NCI-H2171 (cell line): Measurements from ENCODE around the gene ERBB4.
"Not testable (repeated sequence)": the region's sequence is repeated elsewhere in the genome, so short reads cannot be mapped to it uniquely, and the experiment has no call there.

ENCODE experiments used
- DNase-seq: peaks from one replicate; lab custom pipeline; 2025; lab: John Stamatoyannopoulos, UW

The ERBB4 gene

DNA sequence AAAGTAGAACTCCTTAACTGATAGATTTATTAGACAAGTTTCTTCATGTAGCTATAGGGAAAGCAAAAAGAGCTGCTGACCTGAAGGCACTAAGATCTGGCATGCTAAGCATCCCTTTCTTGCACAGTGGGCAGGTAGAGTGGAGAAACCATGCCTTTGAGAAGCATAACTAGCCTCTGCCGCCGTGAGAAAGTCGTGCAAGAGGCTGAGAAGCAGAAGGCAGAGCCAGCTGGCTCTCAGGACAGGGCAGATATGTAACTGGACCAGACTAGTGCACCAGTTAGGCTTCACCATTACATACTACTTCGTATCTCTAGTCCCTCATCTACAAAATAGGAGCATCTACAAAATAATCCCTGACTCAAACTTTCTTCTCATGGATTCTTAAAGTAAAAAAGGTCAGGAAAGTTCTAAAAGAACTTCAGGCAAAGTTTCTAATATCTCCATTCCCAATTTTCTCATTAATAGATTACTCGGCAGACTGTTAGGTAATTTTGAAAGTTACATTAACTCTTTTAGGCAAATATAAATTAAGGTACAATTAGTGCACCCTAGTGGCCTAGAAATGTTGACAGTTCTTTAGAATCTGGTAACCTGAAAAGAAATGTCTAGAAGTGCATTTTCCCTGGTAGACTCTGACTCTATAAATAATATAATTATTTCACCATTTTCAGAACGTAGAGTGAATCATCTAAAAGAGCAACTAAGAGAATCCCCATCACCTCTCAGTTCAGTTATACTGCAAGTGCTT lies 10.3 kb downstream of the ERBB4 start:
- DNase-seq = no peak

DNA sequence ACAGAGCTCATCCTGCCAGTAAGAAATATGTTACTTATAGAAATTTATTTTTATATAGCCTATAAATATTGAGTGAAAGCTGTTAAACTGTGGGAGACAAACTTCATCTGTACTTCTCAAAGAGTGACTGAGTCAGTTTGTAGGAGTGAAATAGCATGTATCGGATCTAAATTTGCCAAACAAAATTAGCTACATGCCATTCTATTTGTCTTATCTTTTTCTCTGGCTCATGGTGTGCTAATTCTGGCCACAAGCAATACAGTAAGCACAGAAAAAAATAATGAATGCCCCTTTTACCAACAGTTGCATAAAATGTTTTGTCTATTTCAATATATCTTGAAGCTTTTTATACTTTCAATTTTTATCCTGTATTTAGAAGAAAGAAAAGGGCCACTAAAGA lies 12.5 kb downstream of the ERBB4 start:
- DNase-seq = no peak

DNA sequence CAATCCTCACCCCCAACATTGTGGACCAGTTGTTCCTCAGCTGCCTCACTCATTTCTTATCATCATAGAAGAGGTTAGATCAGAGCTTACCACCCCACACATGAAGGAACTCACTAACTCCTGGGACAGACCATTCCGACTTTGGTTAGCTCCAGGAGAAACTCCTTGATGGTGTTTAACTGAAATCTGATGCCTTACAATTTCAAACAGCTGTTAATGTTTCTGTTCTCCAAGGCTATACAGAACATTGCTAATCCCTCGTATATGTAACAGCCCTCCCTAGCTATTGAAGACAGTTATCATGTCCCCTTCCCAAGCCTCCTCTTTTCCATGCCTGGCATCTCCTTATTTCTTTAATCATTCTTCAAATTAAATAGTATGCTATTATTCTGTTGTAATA lies 14.8 kb downstream of the ERBB4 start:
- no peak for DNase-seq

- DNase-seq = no peak
These were observed 18.3 kb downstream of the ERBB4 start for GRCh38 chr2:212520340-212520739.

- no peak for DNase-seq
These were observed 20.9 kb downstream of the ERBB4 start for GRCh38 chr2:212517693-212518092.

- DNase-seq = no peak
These were observed 33.0 kb downstream of the ERBB4 start for GRCh38 chr2:212505586-212505985.

- DNase-seq = no peak
These were observed 43.6 kb downstream of the ERBB4 start for GRCh38 chr2:212495046-212495445.

DNA sequence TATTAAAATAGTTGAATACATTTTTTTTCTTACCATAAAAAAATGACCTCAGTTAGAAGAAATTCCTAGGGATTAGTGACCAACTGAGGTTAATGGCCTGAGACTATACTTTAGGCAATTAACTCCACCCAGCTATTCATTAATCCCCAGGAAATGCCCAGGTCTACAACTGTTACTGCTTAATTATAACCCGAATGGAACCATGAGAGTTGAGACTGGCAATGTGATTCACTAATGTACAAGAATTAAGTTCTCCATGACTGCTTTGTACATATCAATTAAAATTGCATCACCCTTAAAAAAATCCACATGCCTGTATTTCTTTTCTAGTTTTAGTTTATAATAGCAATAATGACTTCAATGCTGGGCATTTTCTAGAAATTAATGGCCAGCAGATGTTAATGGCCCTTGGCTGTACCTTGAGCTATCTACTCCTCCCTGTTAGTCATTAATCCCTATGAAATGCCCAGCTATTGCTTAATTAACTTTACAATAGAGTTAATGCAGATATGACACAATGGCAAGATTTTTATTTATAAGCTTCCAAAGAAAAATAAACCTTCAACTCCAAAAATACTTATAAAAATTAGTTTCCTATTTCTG lies 44.1 kb downstream of the ERBB4 start:
- DNase-seq = no peak

GRCh38 chr2:212489719-212490346 lies 48.8 kb downstream of the ERBB4 start:
- DNase-seq = no peak

- no peak for DNase-seq
These were observed 50.0 kb downstream of the ERBB4 start for GRCh38 chr2:212488611-212489010.

GRCh38 chr2:212484563-212485080 lies 54.0 kb downstream of the ERBB4 start:
- DNase-seq = no peak

GRCh38 chr2:212480447-212480846 lies 58.2 kb downstream of the ERBB4 start:
- DNase-seq = peak; percentile 29

- DNase-seq = peak; percentile 58
These were observed 61.0 kb downstream of the ERBB4 start for GRCh38 chr2:212477571-212477970.

DNA sequence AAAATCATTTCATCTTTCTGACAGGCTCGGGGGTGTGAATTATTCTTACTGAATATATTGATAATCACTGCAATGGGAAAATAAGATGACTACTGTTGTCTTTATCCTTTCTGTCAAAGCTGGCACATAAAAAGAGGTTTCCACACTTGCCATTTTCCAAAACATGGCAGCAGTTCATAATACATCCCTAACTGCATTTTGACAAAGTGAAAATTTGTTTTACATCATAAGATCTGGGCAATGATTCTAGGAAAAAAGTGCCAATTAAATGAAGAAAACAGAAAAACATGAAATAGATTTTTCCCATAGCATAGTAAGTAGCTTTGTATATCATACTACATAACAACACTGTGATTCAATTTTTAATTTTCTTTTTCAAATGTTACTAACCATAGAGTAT lies 65.4 kb downstream of the ERBB4 start:
- no peak for DNase-seq

- not testable (repeated sequence) for DNase-seq
These were observed 71.1 kb downstream of the ERBB4 start for GRCh38 chr2:212467551-212467950.

GRCh38 chr2:212465456-212465855 lies 73.1 kb downstream of the ERBB4 start:
- DNase-seq = no peak

GRCh38 chr2:212461708-212462107 lies 76.9 kb downstream of the ERBB4 start:
- not testable (repeated sequence) for DNase-seq

DNA sequence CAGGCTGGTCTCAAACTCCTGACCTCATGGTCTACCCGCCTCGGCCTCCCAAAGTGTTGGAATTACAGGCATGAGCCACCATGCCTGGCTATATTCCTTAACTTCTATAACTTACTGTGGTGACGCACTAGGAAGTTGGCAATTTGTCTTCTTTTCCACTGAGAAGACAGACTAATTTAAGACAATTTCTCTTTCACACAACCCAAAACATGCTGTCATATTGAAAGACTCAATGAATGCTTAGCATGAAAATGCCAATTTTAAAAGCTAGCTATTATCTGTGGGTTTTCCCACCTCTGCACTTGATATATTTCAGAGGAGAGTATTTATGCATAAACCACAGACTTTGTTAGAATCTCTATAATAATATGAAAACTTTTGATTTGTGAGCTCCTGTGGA lies 84.5 kb downstream of the ERBB4 start:
- DNase-seq = no peak

DNA sequence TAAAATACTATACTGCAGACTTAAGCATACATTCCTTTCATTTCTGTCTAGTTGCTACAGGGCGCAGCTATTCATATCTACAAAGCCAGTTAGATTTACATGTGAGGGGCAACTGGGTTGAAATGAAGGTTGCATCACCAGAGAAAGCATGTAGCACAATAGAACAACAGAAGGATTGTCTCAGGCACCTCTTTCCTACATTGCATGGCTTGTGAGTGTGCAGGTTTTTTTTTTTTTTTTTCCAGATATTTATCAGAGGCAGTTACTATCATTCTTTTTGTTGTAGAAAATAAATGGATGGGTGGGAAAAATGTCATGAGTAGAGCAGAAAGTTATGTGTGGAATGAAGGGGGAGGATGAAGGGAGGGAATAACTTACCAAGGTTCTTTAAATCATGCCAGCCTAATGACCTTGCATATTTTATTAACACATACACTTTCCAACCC lies 86.8 kb downstream of the ERBB4 start:
- no peak for DNase-seq

DNA sequence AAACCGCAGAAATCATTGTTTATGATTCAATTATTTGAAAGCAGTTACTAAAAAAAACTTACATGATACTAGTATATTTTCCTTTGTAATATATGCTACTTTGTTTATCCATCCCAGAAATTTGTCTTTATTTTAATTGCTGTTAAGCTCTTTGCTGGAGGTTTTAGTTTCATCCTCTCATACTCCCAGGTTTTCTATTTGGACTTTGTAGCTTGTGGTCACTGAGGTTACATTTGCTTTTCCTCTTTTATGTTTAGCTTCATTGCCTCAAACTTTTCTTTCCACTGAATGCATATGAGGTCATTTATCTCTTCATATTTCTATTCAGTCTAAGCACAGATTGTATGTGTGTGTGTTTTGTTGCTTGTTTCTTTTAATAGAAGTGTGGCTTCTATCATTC lies 89.9 kb downstream of the ERBB4 start:
- no peak for DNase-seq

DNA sequence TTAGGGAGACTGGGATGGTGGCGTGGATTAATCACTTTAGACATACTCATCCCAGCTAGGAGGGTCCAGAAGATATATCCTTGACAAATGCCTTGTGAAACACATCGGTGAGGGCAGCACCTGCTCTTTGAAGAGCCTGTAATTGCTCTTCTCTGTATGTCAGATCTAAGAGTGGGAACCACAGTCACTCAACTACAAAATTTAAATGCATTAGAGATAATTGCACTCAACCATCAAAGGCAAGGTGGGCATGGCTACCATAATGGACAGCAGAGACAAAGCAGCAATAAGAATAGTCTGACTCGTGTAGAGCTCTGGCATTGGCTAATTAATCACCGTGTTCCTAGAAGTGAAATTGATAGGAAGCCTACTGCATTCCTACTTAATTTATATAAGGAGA lies 96.8 kb downstream of the ERBB4 start:
- no peak for DNase-seq

- DNase-seq = no peak
These were observed 97.5 kb downstream of the ERBB4 start for GRCh38 chr2:212441141-212441540.
